Nephron (organoid): ENCODE data around the gene TIGD1.

Experiments used
- H3K27ac Mint-ChIP-seq, 3 experiments: 2 replicates each; pipeline ENCODE4 v1.8.0; 2020; ENCODE audit warnings: mixed read lengths in 3 of 3, mild to moderate bottlenecking in 2 of 3, moderate library complexity in 1 of 3
- H3K27me3 Mint-ChIP-seq: 2 replicates; pipeline ENCODE4 v1.8.0; 2021; ENCODE audit warnings: low read depth, mild to moderate bottlenecking, moderate library complexity, mixed read lengths
- H3K36me3 Mint-ChIP-seq: 2 replicates; pipeline ENCODE4 v1.8.0; 2020; ENCODE audit warnings: low read depth, mixed read lengths
- H3K4me1 Mint-ChIP-seq: 2 replicates; pipeline ENCODE4 v1.8.0; 2020; ENCODE audit warnings: mixed read lengths
- H3K4me3 Mint-ChIP-seq, 3 experiments: 2 replicates each; pipeline ENCODE4 v1.8.0; 2020; ENCODE audit warnings: mild to moderate bottlenecking in 3 of 3, mixed read lengths in 3 of 3, moderate library complexity in 2 of 3
- H3K9me3 Mint-ChIP-seq: 2 replicates; pipeline ENCODE4 v1.8.0; 2020; ENCODE audit warnings: mixed read lengths
- CTCF ChIP-seq, 3 experiments: fragments of 200-600 bp; sonication (generic); IDR thresholded peaks; one replicate each; pipeline ENCODE4 v1.5.0; 2021; ENCODE audit warnings: antibody characterized with exemption in 3 of 3; ENCODE audit not compliant: unreplicated experiment in 3 of 3

The TIGD1 gene

GRCh38 chr2:232551250-232551638, 887 bp upstream of the TIGD1 start:
- no peak for TF ChIP-seq CTCF (IDR thresholded peaks at IDR 0.05; ENCODE audit: unreplicated experiment in 3 of 3)
- Mint-ChIP-seq H3K4me3 (peak overlapping the region; percentile 95 to 100 (median 95)), H3K9me3 (peaks cover 24% of the 10 kb centered on the region), H3K4me1 (peaks cover 30% of the 10 kb centered on the region), H3K27ac (peak overlapping the region; percentile 84 to 96 (median 91)), H3K27me3 (no peaks in the 10 kb centered on the region), H3K36me3 (peaks cover 68% of the 10 kb centered on the region)

GRCh38 chr2:232549655-232550353, 553 bp downstream of the TIGD1 start:
- H3K27me3 Mint-ChIP-seq = no peaks in the 10 kb centered on the region
- TF ChIP-seq CTCF (IDR thresholded peaks at IDR 0.05; ENCODE audit: unreplicated experiment in 3 of 3) = no peak
- H3K4me1 Mint-ChIP-seq = peaks cover 30% of the 10 kb centered on the region
- peaks cover 71% of the 10 kb centered on the region for H3K36me3 Mint-ChIP-seq
- H3K9me3 Mint-ChIP-seq = peaks cover 24% of the 10 kb centered on the region
- H3K4me3 Mint-ChIP-seq = peak overlapping the region; percentile 95 to 100 (median 95)
- peak overlapping the region; percentile 96 to 100 (median 99) for H3K27ac Mint-ChIP-seq

GRCh38 chr2:232547991-232548390, 2.4 kb downstream of the TIGD1 start:
- peak overlapping the region in 2 of 3 experiments; percentile 23 to 62 for H3K4me3 Mint-ChIP-seq
- peaks cover 26% of the 10 kb centered on the region for H3K9me3 Mint-ChIP-seq
- peaks cover 18% of the 10 kb centered on the region for H3K4me1 Mint-ChIP-seq
- no peak for TF ChIP-seq CTCF (IDR thresholded peaks at IDR 0.05; ENCODE audit: unreplicated experiment in 3 of 3)
- H3K27ac Mint-ChIP-seq = no peak overlapping the region
- H3K27me3 Mint-ChIP-seq = no peaks in the 10 kb centered on the region
- peaks cover 68% of the 10 kb centered on the region for H3K36me3 Mint-ChIP-seq

GRCh38 chr2:232545511-232546375, 4.6 kb downstream of the TIGD1 start:
- H3K27me3 Mint-ChIP-seq = no peaks in the 10 kb centered on the region
- no peak overlapping the region for H3K27ac Mint-ChIP-seq
- TF ChIP-seq CTCF (IDR thresholded peaks at IDR 0.05; ENCODE audit: unreplicated experiment in 3 of 3) = no peak
- peaks cover 18% of the 10 kb centered on the region for H3K4me1 Mint-ChIP-seq
- peak overlapping the region in 1 of 3 experiments; percentile 54 for H3K4me3 Mint-ChIP-seq
- H3K36me3 Mint-ChIP-seq = peaks cover 63% of the 10 kb centered on the region
- peaks cover 26% of the 10 kb centered on the region for H3K9me3 Mint-ChIP-seq

GRCh38 chr2:232544674-232545073, 5.7 kb downstream of the TIGD1 start:
- no peak overlapping the region for H3K27ac Mint-ChIP-seq
- TF ChIP-seq CTCF (IDR thresholded peaks at IDR 0.05; ENCODE audit: unreplicated experiment in 3 of 3) = no peak
- peak overlapping the region in 1 of 3 experiments; percentile 16 for H3K4me3 Mint-ChIP-seq
- no peaks in the 10 kb centered on the region for H3K27me3 Mint-ChIP-seq
- peaks cover 16% of the 10 kb centered on the region for H3K4me1 Mint-ChIP-seq
- peaks cover 21% of the 10 kb centered on the region for H3K9me3 Mint-ChIP-seq
- peaks cover 57% of the 10 kb centered on the region for H3K36me3 Mint-ChIP-seq
